ENCODE data around the gene GNL1. TPM values are rescaled to one million over a fixed set of nuclear protein-coding genes. Genes with fewer than 3 reads are reported as not detected.

Gene GNL1
- total RNA-seq, 4 donors from 2014 or later = 26.6 to 40.4 (median 33.8) TPM

DNA sequence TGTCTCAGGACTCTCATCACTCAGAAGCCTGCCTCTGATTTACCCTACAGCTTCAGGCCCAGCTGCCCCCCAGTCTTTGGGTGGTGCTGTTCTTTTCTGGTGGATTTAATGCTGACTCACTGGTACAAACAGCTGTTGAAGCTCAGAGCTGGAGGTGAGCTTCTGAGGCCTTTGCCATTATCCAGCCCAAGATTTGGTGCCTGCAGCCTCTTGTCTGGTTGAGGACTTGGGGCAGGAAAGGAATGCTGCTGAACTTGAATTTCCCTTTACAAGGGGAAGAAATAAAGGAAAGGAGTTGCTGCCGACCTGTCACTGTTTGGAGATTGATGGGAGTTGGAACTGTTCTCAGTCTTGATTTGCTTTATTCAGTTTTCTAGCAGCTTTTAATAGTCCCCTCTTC is 34.7 kb upstream of the GNL1 start:
- Histone ChIP-seq H3K4me1 (no peaks in the 10 kb centered on the region), H3K36me3 (peaks cover 0 to 81% (median 0%) of the 10 kb centered on the region in 3 donors), H3K4me3 (no peak overlapping the region), H3K27ac (no peak overlapping the region), H3K9me3 (no peaks in the 10 kb centered on the region), H3K27me3 (no peaks in the 10 kb centered on the region)
- no peak for DNase-seq
- TF ChIP-seq CTCF (IDR thresholded peaks at IDR 0.05) = no peak

DNA sequence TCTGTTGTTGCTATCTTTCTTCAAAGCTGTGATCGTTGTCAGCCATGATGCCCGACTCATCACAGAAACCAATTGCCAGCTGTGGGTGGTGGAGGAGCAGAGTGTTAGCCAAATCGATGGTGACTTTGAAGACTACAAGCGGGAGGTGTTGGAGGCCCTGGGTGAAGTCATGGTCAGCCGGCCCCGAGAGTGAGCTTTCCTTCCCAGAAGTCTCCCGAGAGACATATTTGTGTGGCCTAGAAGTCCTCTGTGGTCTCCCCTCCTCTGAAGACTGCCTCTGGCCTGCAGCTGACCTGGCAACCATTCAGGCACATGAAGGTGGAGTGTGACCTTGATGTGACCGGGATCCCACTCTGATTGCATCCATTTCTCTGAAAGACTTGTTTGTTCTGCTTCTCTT is 34.2 kb upstream of the GNL1 start:
- DNase-seq = no peak
- peaks cover 0 to 86% (median 0%) of the 10 kb centered on the region in 3 donors for H3K36me3 ChIP-seq
- H3K4me1 ChIP-seq = no peaks in the 10 kb centered on the region
- H3K4me3 ChIP-seq = no peak overlapping the region
- no peaks in the 10 kb centered on the region for H3K27me3 ChIP-seq
- H3K9me3 ChIP-seq = no peaks in the 10 kb centered on the region
- H3K27ac ChIP-seq = no peak overlapping the region
- no peak for TF ChIP-seq POLR2A (IDR thresholded peaks at IDR 0.05)
- TF ChIP-seq CTCF (IDR thresholded peaks at IDR 0.05) = no peak

- no peaks in the 10 kb centered on the region for H3K4me1 ChIP-seq
- H3K9me3 ChIP-seq = no peaks in the 10 kb centered on the region
- peaks cover 0 to 90% (median 0%) of the 10 kb centered on the region in 3 donors for H3K36me3 ChIP-seq
- no peak overlapping the region for H3K4me3 ChIP-seq
- H3K27me3 ChIP-seq = no peaks in the 10 kb centered on the region
- H3K27ac ChIP-seq = no peak overlapping the region
- TF ChIP-seq POLR2A (IDR thresholded peaks at IDR 0.05) (no peak), CTCF (IDR thresholded peaks at IDR 0.05) (no peak)
- DNase-seq = no peak
These were observed 33.6 kb upstream of the GNL1 start for GRCh38 chr6:30589754-30590358.

- TF ChIP-seq CTCF (IDR thresholded peaks at IDR 0.05) (no peak), POLR2A (IDR thresholded peaks at IDR 0.05) (no peak)
- H3K4me1 ChIP-seq = no peaks in the 10 kb centered on the region
- H3K36me3 ChIP-seq = peaks cover 0 to 98% (median 0%) of the 10 kb centered on the region in 3 donors
- H3K9me3 ChIP-seq = no peaks in the 10 kb centered on the region
- no peak overlapping the region for H3K4me3 ChIP-seq
- no peak overlapping the region for H3K27ac ChIP-seq
- H3K27me3 ChIP-seq = no peaks in the 10 kb centered on the region
- DNase-seq = no peak
These were observed 27.6 kb upstream of the GNL1 start for GRCh38 chr6:30583921-30584320.

DNA sequence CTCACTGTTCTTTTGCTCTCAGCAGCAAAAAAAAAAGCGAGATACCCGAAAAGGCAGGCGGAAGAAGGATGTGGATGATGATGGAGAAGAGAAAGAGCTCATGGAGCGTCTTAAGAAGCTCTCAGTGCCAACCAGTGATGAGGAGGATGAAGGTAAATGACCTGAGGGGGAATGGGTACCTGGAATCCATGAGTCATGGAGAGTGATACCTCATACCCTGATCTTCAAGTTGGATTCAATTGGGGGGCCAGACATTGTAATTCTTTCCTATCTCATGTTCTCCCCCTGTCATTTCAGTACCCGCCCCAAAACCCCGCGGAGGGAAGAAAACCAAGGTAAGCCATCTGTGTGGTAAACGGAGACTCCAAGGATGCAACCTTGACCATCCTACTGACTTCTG is 21.8 kb upstream of the GNL1 start:
- no peak overlapping the region for H3K27ac ChIP-seq
- TF ChIP-seq POLR2A (IDR thresholded peaks at IDR 0.05) (no peak), CTCF (IDR thresholded peaks at IDR 0.05) (no peak)
- no peaks in the 10 kb centered on the region for H3K27me3 ChIP-seq
- H3K9me3 ChIP-seq = no peaks in the 10 kb centered on the region
- H3K4me3 ChIP-seq = no peak overlapping the region
- H3K36me3 ChIP-seq = peaks cover 0 to 64% (median 0%) of the 10 kb centered on the region in 3 donors
- H3K4me1 ChIP-seq = peaks cover 0 to 16% (median 0%) of the 10 kb centered on the region in 4 donors
- no peak for DNase-seq
